Measurements from ENCODE around the gene LMO2.

The LMO2 gene

DNA sequence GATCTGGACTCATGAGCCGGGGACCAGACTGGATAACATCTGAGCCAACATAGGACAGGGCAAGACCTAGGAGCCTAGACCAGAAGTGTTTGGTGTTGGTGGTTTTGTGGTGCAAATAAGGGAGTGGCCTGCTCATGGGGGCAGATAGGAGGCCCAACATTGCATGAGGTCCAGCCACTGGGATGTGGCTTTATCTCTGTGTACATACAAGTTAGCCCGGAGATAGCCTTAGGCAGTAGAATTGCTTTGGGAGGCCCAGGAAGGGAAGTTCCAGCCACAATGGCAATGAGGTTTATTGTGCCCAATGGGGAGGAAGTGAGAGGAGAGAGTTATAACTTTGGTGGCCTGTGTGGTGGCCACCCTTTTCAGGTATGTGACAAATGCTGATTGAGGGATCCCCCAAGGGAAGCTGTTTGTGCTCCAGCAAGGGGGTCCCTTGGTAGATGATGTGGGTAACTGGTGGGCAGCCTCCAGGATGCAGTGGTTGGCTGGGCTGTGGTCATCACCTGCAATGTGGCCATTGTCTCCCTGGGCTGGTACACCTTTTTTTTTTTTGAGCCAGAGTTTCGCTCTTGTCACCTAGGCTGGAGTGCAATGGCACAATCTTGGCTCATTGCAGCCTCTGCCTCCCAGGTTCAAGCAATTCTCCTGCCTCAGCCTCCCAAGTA, 6.4 kb downstream of the LMO2 start:
- no peak for DNase-seq

DNA sequence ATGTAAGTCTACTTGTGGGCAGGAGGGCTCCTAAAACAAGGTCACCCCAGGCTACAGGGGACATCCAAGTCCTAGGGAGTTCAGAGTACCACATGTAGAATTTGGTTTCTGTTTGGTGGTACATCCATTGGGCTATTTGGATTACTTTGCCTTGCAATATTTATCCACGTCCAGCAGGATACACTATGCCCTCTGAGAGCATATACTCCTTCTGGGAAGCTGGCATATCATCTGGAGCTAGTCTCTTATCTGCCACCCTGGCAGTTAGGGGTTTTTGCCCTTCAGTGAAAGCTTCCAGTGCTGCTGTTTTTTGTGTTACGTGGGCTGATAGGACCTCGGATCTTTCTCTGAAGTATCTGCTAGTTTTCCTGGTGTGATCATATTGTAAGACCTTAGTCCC, 7.3 kb downstream of the LMO2 start:
- no peak for DNase-seq

DNA sequence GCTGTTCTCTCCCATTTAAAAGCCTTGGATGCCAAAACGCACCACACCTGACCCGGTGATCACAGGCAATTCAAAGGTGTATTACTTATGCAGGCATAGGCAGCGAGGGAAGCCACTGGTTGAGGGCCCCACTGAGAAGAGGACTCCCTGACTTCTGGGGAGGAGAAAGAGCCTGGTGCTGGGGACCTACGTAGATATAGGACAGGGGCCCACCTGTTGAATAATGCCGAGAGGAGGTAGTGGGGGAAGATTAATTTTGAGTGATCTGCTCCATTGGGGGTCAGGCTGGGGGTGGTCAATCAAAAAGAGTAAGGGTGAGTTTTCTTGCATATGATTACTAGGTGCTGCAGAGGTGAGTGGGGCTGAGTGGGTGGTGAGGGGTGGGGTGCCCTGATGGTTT, 7.8 kb downstream of the LMO2 start:
- DNase-seq = no peak

DNA sequence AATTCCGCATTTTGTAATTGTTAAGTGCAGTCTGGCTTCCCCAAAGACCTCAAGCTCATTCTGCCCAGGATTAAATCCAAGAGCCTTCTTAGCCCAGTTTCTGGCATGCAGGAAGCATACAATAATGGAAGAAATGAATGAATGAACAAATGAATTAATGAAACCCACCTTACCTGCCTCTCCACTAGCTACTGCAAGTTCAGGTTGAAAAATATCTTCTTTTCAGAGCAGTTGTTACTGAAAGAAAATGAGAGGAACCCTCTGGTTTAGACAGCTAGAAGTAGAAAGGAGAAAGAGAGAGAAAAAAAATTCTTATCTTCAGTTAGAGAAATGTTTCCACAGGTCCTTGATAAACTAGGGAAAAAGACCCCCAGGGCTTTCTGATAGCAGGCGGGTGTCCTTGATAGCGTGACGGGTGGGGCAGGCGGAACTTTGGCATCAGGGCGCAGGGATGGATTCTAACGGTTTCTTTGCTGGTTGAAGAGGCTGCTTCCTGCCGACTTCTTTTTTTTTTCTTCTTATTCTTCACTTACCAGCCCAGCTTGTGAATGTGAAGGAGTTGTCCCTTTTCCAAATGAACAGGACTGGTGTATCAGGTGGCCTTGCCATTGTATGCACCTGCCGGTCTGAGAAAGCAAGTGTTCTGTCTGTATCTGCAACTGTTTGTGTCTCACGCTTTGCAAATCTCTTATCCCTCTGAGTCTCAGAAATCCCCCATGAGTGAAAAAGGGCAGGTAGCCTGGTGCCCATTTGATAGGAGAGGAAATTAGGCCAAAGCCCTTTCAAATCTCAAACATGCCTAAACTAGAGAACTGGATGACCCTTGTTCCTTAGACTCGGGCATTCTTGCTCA, 10.0 kb downstream of the LMO2 start:
- DNase-seq = no peak

DNA sequence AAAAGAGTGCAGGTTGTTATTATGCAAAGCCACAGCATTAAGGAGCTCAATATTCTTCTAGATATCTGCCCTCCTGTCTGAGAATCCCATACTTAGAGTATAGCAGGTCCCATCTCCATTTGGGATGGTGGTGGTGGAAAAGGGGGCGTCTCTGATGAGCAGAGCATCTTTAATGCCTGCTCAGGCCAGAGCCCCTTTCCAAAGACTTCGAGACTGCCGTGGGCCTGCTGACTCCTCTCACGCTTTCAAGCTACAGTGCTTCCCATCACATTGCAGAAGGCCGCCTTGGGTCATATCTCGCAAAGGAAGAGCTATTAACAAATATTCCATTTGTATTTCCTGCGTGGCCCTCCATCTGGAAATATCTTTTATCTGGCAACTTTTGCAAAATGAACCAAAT, 10.9 kb downstream of the LMO2 start:
- no peak for DNase-seq

DNA sequence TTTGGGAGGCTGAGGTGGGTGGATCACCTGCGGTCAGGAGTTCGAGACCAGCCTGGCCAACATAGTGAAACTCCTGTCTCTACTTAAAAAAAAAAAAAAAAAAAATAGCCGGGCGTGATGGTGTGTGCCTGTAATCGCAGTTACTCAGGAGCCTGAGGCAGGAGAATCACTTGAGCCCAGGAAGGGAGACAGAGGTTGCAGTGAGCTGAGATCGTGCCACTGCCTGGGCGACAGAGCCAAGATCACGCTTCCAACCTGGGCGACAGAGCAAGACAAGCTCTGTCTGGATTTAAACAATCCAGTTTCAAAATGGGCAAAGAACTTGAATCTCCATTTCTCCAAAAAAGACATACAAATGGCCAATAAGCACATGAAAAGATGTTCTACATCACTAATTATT, 12.5 kb downstream of the LMO2 start:
- no peak for DNase-seq

DNA sequence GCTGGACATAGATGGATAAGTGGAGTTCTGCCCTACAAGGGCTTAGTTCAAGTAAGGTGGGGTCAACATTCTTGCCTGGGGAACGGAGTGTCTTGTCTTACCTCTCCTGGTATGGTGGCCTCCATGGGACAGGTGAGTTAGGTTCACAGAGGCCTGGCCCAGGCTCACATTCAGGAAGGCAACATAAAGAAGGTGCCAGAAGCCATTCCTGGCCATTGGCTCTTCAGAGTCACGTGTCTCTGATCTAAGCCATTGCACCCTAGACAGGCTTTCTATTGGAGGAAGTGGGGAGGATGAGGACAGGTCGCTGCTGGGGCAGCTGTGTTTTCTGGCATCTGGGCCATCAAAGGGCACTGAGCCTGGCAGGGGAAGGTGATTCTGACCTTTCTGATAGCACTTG, 14.8 kb downstream of the LMO2 start:
- DNase-seq = no peak

DNA sequence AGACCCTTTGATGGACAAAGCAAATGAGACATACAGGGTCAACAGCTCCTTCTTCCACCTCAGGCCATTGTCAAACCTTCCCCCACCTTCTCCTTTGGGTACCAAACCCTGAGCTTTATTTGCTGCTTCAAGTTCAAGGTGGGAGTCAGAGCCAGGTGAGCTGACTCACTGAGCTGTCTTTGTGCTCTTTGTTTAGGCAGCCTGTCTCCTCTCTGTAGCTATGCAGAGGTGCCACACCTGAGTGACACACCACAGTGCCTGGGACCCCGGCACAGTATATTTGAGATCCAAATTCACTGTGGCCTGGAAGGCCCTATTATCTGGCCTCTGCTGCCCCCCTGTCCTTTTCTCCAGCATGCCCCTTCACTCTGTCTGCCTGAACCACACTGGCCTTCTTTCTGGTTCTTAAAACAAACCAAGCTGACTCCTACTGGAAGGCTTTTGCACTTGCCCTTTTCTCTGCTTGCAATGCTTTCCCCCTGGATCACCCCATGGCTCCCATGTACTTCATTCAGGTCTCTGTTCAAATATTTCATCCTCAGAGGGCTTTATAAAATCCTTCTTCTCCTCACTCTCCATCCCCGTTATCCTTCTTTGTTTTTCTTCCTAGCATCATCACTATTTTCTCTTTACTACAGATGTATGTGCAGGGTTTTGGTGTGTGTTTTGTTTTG, 16.1 kb downstream of the LMO2 start:
- no peak for DNase-seq

DNA sequence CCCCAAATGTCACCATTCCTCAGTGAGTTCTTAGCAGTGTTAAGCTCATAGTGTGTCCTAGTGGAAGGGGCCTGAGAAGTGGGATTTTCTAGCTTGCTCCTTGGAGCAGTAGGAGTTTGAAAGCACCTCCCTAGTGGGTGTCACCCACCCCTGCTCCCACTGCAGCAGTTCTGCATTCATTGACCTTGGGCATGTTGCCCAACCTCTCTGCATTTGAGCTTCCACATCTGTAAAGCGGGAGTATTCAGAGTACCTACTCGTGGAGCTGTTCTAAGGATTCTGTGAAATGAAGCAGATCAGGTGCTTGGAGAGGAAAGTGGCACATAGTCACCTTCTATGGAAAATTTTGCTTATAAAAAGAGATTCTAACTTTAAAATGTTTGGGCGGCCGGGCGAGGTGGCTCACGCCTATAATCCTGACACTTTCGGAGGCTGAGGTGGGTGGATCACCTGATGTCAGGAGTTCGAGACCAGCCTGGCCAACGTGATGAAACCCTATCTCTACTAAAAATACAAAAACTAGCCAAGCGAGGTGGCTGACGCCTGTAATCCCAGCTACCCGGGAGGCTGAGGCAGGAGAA, 16.9 kb downstream of the LMO2 start:
- DNase-seq = no peak

DNA sequence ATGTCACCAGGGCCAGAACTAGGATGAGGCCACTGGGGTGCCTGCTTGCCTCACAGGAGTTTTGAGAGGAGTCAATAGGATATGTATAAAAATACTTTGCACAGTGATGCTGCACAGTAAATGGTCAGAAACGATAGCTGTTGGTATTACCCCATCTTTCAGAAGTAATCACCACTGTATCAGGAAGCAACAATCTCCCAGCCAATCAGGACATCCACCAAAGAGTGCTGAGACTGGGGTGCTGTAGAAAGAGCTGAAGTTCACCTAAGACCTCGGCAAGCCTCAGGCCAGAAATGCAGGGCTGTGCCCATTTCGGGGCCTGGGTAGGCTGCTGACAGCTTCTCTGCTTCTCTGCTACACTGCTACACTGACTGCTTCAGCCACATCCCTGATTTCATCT, 17.4 kb downstream of the LMO2 start:
- DNase-seq = no peak

DNA sequence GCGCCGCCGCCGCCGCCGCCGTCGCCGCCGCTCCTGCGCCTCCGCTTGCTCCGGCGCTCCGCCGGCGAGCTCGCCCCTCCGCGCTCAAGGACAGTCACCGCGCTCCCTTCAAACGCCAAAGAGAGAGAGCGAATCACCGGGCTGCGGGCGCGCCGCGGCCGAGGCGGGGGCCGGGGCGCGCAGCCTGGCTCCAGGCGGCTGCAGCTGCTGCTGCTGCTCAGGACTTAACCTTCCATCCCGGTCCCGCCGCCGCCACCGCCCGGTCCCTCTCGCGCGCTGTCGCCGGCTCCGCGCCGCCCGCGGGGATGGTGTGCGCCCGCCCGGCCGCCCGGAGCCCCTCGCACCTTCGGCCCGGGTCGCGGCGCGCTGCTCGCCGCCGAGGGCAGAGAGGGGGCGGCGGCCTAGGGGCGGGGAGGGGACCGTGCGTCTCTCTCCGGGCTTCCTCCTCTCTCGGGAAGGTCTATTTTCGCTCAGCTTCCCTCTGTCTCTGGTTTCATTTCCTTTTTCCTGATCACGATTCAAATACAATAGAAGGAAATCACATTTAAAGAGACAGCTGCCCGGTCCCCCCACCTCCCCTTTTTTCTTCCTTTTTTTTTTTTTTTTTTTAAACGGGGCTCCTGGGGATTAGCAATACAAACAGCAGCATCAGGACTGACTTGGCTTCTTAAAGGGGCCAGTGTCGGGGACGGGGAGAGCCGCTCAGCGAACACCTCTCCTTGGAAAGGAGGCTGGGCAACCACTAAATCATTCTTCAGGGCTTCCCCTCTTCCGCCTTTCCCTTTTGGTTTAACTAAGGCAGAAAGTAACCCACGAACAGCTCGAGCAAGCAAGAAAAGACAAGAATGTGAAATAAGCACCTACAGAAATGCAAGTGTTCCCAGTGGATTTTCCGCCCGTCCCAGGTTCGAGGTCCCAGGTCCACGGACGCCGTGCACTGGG, 22.1 kb downstream of the LMO2 start:
- DNase-seq = peak; percentile 19

DNA sequence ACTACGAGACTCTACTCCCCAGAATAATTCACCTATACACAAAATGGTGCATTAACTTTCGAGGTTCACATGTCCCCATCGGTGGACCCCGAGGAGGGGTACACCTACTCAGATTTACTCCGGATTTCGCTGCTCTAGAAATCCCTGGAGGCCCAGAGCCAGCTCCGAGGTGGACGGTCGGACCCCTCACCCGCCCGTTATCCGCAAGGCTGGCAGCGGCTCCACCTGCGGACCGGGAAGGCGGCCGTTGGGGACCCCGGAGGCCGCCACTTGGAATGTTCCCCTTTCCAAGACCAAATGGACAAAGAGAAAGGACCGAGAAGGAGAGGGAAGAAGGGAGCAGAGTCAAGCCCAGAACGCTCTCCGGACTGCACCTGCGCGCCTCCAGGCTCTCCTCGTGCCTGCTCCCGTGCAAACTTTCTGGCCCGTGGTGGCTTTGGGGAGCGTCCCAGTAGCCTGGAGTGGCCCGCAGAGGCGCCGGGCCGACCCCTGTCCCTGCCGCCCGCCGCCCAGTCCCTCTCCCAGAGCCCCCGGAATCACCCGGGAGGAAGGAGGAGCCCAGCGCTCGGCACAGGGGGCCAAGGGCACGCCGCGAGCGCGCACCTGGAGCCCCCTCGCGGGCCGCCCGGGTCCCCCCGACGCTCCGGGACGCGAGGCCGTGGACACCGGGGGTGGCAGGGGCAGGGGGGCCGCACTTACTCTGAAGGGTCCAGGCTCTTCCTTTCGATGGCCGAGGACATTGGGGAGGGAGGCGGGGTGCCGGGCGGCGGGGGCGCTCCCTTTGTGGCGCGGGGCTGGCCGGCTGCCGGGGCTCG, 23.0 kb downstream of the LMO2 start:
- DNase-seq = no peak

DNA sequence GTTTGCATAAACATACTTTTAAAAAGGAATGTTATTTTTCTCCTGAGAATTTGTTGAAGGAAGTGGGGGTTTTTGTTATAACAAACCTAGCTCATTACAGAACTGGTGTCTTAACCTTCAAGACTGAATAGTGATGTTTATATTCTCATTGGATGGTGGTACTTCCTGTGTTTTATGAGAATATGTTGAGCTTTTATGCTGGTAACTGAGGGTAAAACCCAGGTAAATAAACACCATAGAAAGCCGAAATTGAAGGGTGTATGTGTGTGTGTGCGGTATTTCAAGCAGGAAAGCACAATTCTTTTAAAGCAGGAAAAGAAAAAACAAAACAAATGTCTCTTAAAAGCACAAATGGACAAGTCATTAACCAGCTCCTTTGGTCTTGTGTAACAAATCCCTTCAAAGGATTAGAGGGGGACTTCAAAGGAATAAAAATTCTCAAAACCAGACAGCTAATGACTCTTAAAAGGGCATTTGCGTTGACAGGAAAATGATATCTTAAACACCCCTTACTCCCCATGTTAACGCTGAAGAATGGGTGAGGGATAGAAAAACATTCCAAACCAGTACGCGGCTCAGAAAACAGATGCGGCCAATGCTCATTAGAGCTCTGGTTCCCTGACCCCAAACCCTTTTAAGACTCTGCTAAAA, 23.8 kb downstream of the LMO2 start:
- DNase-seq = no peak

DNA sequence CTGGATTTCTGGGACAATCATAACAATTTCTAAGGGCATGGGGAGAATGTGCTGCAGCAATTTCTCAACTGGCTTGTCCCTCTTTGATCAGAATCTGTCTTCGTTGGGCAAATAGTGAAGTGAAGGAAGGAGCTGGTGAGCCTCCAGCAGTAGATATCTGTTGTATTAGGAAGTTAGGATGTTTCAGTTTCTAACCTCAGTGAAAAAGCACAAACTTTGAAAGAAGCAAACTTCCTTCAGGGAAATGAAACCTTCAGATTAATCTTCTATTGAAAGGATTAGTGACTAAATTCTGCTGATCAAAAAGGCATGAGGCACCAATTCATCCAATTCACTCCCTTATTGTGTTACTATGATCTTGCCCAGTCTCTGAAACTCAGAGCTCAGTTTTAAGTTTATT, 24.3 kb downstream of the LMO2 start:
- DNase-seq = no peak

DNA sequence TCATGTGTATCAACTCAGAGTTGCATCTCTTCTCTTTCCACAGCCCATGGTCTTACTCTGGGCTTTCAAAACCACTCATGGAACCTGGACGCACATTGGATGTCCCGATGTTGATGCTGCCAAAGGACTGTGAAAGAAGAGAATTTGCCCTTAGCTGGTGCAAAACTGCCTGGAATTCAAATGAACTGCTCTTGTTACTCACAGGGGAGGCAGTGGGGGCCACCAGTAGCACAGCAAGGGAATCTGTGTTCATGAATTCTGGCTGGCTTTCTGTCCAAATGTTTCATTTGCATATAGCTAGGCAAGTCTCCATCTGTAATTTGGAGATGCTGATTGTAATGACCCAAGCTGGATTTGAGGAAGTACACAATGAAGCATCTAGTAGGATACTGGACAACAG, 24.9 kb downstream of the LMO2 start:
- no peak for DNase-seq

DNA sequence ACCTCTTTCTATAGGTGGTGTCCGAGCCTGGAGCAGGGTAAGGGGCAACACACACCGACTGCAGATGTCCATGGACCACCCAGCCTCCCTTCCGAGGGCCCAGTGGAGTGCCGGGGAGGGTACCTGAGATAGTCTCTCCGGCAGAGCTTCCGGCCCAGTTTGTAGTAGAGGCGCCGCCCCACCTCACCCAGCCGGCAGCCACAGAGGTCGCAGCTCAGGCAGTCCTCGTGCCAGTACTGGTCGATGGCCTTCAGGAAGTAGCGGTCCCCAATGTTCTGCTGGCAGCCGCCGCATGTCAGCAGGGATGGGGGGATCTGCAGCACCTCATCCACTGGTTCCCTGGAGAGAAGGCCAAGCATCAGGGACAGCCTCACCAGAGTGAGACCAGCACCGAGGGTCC, 27.4 kb downstream of the LMO2 start:
- no peak for DNase-seq

DNA sequence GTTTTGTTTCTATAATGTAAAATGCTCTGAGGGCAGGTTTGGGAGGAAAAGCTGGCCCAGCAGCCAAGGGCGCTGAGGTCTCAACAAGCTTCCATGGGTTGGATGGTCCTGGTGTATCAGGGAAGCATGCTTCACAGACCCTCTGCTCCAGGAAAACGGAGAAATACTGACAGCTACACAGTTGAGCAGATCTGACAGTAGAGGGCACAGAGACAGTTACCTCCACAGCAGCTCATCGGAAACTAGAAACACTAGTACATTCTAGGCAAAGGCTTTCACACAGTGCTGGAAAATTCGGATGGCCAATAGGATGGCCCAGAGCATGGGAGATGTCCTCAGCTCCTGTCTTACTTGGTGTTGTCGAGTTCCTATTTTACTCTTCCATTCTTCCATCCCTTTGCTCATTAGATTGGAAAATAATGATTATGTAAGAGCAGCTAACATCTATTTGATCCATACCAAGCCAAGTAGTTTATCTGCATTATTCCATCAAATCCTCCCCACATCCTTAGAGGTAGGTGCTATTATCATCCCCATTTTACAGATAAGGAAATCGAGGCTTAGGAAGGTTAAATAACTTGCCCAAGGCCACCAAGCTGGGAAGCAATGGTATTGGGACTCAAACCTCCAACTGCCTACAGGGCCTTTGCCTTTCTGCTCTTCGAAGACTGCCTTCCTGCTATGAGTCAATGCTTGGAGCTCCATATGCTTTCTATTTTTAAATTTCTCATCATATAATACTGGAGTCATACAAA, 28.3 kb downstream of the LMO2 start:
- DNase-seq = no peak

DNA sequence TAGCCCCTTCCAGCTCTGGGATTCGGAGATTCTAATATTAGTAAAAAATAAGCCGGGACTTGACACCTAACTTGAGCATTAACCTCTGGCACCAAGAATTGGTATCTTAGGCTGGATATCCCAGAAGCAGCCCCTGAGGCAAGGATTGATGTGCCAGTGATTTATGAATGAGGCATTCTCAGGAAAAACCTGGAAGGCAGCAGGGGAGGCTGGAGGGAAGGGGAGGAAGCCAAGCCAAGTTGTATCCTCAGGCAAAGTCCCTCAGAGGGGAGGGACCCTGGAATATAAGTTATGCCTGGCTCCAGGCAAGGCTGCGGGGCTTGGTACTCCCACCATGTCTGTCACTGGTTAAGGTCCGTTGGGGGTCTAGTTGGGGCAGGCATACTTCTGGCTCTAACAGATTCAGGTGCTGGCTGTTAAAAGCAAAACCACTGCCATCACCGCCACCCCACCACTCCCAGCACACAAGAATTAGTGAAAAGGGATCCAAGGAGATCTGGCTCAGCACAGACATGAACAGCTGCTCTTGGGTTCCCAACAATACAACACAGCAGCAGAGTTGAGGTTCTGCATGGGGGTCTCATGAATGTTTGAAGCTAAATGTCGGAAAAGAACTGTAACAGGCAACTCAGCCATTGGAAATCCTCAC, 29.8 kb downstream of the LMO2 start:
- no peak for DNase-seq

DNA sequence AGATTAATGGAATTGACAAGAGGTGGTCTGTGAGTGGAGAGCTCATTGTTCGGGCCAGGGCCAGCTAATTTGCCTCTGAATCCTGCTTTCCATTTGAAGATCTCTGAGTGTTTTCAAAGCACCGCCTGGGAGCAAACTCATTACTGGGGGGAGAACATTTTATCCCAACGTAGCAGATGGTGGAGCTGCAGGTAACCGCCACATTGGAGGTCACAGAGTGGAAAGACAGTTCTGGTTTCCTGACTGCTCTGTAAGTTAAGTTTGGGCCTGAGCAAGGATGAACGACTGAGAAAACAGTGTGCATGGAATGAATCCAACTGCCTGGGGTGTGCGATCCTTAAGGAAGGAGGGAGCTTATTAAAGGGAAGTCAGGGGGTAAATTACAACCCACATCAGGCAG, 30.5 kb downstream of the LMO2 start:
- DNase-seq = no peak

DNA sequence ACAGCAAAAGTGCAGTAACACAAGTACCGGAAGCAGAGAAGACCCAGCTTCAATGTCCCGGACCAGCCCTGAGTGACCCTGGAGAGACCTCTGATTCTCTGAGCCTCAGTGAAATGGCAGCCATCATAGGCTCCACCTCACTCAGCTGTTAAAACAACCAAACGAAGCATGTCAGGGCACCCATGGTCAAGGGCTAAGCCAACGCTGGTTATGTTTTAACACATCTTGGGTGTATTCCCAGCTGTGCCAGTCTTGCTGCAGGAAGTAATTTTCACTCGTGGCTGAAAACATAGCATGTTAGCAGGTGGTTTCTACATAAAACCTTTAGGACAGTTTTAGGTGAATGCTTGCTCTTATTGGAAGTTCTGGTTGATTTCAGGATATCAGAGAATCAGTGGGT, 30.9 kb downstream of the LMO2 start:
- DNase-seq = no peak

Measured in stimulated activated CD4-positive, alpha-beta T cell treated with anti-CD3 and anti-CD28 coated beads, Interleukin-12 subunit alpha, Interleukin-12 subunit beta, amount 100 ng/mL, for 4 hours (primary cell).